ENCODE measurements around the gene TMCO4.

GRCh38 chr1:19835578-19835977, 35.9 kb upstream of the TMCO4 start:
- no peak for TF ChIP-seq EZH2 (IDR thresholded peaks at IDR 0.05; ENCODE audit: insufficient read depth, low read length)
- TF ChIP-seq, protein P1, sequence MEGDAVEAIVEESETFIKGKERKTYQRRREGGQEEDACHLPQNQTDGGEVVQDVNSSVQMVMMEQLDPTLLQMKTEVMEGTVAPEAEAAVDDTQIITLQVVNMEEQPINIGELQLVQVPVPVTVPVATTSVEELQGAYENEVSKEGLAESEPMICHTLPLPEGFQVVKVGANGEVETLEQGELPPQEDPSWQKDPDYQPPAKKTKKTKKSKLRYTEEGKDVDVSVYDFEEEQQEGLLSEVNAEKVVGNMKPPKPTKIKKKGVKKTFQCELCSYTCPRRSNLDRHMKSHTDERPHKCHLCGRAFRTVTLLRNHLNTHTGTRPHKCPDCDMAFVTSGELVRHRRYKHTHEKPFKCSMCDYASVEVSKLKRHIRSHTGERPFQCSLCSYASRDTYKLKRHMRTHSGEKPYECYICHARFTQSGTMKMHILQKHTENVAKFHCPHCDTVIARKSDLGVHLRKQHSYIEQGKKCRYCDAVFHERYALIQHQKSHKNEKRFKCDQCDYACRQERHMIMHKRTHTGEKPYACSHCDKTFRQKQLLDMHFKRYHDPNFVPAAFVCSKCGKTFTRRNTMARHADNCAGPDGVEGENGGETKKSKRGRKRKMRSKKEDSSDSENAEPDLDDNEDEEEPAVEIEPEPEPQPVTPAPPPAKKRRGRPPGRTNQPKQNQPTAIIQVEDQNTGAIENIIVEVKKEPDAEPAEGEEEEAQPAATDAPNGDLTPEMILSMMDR (IDR thresholded peaks at IDR 0.05; ENCODE audit: insufficient read depth, low read depth, low read length): no peak
